Smooth muscle cell (in vitro differentiated cells): ENCODE results near the gene RPL29. TPM values are rescaled to one million over a fixed set of nuclear protein-coding genes. Genes with fewer than 3 reads are reported as not detected.
A peak's percentile ranks its signal among the peaks of the same experiment; 100 is the strongest.

ENCODE experiments used
- DNase-seq: peaks from one replicate; lab custom pipeline; 2025; ENCODE audit not compliant: unreplicated experiment; lab: John Stamatoyannopoulos, UW
- H2AFZ ChIP-seq: fragments of 200-600 bp; sonication (generic); 2 replicates; pipeline ENCODE4 v1.6.0; 2016; ENCODE audit warnings: antibody characterized with exemption, low read depth, mild to moderate bottlenecking
- H3F3A ChIP-seq: fragments of 200-600 bp; sonication (generic); 2 replicates; pipeline ENCODE4 v1.6.0; 2017; ENCODE audit warnings: antibody characterized with exemption, low read depth
- H3K27ac ChIP-seq: fragments of 200-600 bp; sonication (generic); 2 replicates; pipeline ENCODE4 v1.5.1; 2016; ENCODE audit warnings: low read depth, mild to moderate bottlenecking
- H3K27me3 ChIP-seq: fragments of 200-600 bp; sonication (generic); 2 replicates; pipeline ENCODE4 v1.6.1; 2016; ENCODE audit warnings: low read depth, mild to moderate bottlenecking
- H3K36me3 ChIP-seq: fragments of 200-600 bp; sonication (generic); 2 replicates; pipeline ENCODE4 v1.5.1; 2016; ENCODE audit warnings: low read depth
- H3K4me1 ChIP-seq: fragments of 200-600 bp; sonication (generic); 2 replicates; pipeline ENCODE4 v1.5.1; 2016; ENCODE audit warnings: low read depth
- H3K4me2 ChIP-seq: fragments of 200-600 bp; sonication (generic); 2 replicates; pipeline ENCODE4 v1.6.0; 2016; ENCODE audit warnings: mild to moderate bottlenecking
- H3K4me3 ChIP-seq: fragments of 200-600 bp; sonication (generic); 2 replicates; pipeline ENCODE4 v1.5.1; 2016; ENCODE audit warnings: mild to moderate bottlenecking
- H3K79me2 ChIP-seq: fragments of 200-600 bp; sonication (generic); 2 replicates; pipeline ENCODE4 v1.6.0; 2016; ENCODE audit warnings: low read depth, mild to moderate bottlenecking
- H3K9ac ChIP-seq: fragments of 200-600 bp; sonication (generic); 2 replicates; pipeline ENCODE4 v1.6.0; 2016; ENCODE audit warnings: low read depth
- H3K9me3 ChIP-seq: fragments of 200-600 bp; sonication (generic); replicated peaks from 2 replicates; pipeline ENCODE4 v1.5.1; 2016; ENCODE audit warnings: low read depth
- H4K20me1 ChIP-seq: fragments of 200-600 bp; sonication (generic); 2 replicates; pipeline ENCODE4 v1.6.0; 2016; ENCODE audit warnings: low read depth
- CTCF ChIP-seq: fragments of 200-600 bp; sonication (generic); IDR thresholded peaks from 2 replicates; pipeline ENCODE4 v1.5.1; 2017; ENCODE audit warnings: borderline replicate concordance, mild to moderate bottlenecking, antibody characterized with exemption; ENCODE audit not compliant: insufficient read depth, poor library complexity, severe bottlenecking
- WGBS: methylation state at CpG from one replicate; pipeline ENCODE4 v1.1.7; 2016; ENCODE audit warnings: low lambda C conversion rate; 5-methylcytosine and 5-hydroxymethylcytosine counted together
- polyA plus RNA-seq: library from polyadenylated mRNA; unstranded; fragments of >200 nt; fragmentation: Nextera tagmentation; extraction: Ambion mirVana; gene quantifications from 2 replicates; pipeline ENCODE4 v1.2.1, GENCODE V29; 2016
- total RNA-seq: library from RNA; depleted of rRNA; stranded (reverse); fragments of >200 nt; gene quantifications from 2 replicates; pipeline ENCODE4 v1.2.3, GENCODE V29; 2014

Gene RPL29
- total and polyA plus RNA-seq, 2 experiments from 2014 or later = 708 to 1,004 TPM

DNA sequence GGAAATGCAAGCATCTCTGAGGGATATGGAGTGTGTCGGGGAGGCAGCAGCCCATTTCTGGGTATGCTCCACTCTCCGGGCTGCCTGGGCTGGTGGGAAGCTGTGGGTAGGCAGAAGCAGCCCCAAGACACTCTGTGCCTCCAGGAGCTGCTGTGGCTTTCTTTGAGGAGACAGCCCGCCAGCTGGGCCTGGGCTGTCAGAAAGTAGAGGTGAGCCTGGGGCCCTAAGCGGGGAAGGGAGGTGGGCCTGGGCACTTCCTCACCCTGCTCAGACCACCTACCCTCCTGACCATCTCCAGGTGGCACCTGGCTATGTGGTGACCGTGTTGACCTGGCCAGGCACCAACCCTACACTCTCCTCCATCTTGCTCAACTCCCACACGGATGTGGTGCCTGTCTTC, 10.6 kb downstream of the RPL29 start:
- Histone ChIP-seq H3F3A (no peaks in the 10 kb centered on the region), H3K4me2 (no peak overlapping the region), H3K27me3 (no peaks in the 10 kb centered on the region), H3K9me3 (no peaks in the 10 kb centered on the region), H3K4me3 (no peak overlapping the region), H3K9ac (no peak overlapping the region), H3K36me3 (no peaks in the 10 kb centered on the region), H3K4me1 (peaks cover 17% of the 10 kb centered on the region), H2AFZ (no peak overlapping the region), H3K79me2 (peaks cover 18% of the 10 kb centered on the region), H3K27ac (peak overlapping the region; percentile 96), H4K20me1 (no peaks in the 10 kb centered on the region)
- DNase-seq = no peak
- no peak for TF ChIP-seq CTCF
- 91% methylated on average over 6 of the region's 6 CpGs for WGBS

GRCh38 chr3:51984269-51984647, 11.4 kb downstream of the RPL29 start:
- Histone ChIP-seq H3K9ac (no peak overlapping the region), H3K9me3 (no peaks in the 10 kb centered on the region), H3K27ac (peak overlapping the region; percentile 96), H3K4me1 (peaks cover 17% of the 10 kb centered on the region), H4K20me1 (no peaks in the 10 kb centered on the region), H3K4me3 (no peak overlapping the region), H2AFZ (no peak overlapping the region), H3K4me2 (peak overlapping the region; percentile 83), H3K27me3 (no peaks in the 10 kb centered on the region), H3K79me2 (peaks cover 19% of the 10 kb centered on the region), H3F3A (no peaks in the 10 kb centered on the region), H3K36me3 (no peaks in the 10 kb centered on the region)
- TF ChIP-seq CTCF = no peak
- DNase-seq = no peak

DNA sequence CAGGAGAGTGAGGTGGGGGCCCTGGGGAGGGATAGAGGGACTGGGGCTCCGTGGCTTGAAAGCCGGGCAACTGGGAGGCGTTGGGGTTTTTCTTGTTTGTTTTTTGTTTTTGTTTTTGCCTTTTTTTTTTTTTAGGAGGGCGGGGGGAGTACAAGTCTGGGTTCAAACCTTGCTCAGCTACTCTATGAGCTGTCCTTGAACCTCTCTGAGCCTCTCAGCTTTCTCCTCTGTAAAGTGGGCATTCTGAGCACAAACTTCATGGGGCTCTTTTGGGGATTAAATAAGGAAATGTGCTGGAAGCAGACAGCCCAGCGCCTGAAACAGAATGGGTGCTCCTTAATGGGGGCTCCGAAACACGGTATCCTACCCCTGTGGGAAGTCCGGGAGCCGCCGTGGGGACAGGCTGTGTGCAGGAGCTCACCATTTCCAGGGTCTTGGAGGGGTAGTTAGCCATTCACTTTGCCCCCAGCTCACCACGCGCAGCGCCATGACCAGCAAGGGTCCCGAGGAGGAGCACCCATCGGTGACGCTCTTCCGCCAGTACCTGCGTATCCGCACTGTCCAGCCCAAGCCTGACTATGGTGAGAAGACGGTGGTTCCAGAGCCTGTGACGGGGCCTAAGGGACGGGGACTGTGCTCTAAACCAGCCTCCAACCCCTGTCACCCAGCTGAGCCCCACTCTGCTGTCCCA, 12.0 kb downstream of the RPL29 start:
- no peak for DNase-seq
- Histone ChIP-seq H3K27ac (peak overlapping the region; percentile 96), H3K27me3 (no peaks in the 10 kb centered on the region), H3K9ac (peak overlapping the region; percentile 80), H3K4me1 (peaks cover 17% of the 10 kb centered on the region), H3F3A (no peaks in the 10 kb centered on the region), H3K4me2 (peak overlapping the region; percentile 83), H3K79me2 (peaks cover 19% of the 10 kb centered on the region), H3K9me3 (no peaks in the 10 kb centered on the region), H4K20me1 (no peaks in the 10 kb centered on the region), H3K36me3 (no peaks in the 10 kb centered on the region), H3K4me3 (peak overlapping the region; percentile 61), H2AFZ (peak overlapping the region; percentile 4)
- TF ChIP-seq CTCF = no peak
- 79% methylated on average over 21 of the region's 22 CpGs for WGBS
